ENCODE results near the gene USP13.

GRCh38 chr3:179717219-179717618 is 64.4 kb downstream of the USP13 start:
- no peak for TF ChIP-seq SP1 (IDR thresholded peaks at IDR 0.05)
- TF ChIP-seq CTCF (IDR thresholded peaks at IDR 0.05; ENCODE audit: low read depth, low read length, missing input control), result no peak
- TF ChIP-seq REST (IDR thresholded peaks at IDR 0.05), result no peak
- no peak for TF ChIP-seq FOXA1 (IDR thresholded peaks at IDR 0.05)
- no peak for TF ChIP-seq ZBTB33 (IDR thresholded peaks at IDR 0.05)
- TF ChIP-seq HNF4A (conservative IDR thresholded peaks at IDR 0.05), result no peak
- no peak for TF ChIP-seq RAD21 (IDR thresholded peaks at IDR 0.05)
- TF ChIP-seq MAX (IDR thresholded peaks at IDR 0.05), result no peak
